SK-N-DZ (cell line): ENCODE results near the gene COA1.
"Not testable (repeated sequence)": the region's sequence is repeated elsewhere in the genome, so short reads cannot be mapped to it uniquely, and the experiment has no call there.

Source experiments
- DNase-seq: peaks from one replicate; pipeline ENCODE4 v3.0.0-alpha.2; 2015; ENCODE audit warnings: low spot score

Gene COA1

DNA sequence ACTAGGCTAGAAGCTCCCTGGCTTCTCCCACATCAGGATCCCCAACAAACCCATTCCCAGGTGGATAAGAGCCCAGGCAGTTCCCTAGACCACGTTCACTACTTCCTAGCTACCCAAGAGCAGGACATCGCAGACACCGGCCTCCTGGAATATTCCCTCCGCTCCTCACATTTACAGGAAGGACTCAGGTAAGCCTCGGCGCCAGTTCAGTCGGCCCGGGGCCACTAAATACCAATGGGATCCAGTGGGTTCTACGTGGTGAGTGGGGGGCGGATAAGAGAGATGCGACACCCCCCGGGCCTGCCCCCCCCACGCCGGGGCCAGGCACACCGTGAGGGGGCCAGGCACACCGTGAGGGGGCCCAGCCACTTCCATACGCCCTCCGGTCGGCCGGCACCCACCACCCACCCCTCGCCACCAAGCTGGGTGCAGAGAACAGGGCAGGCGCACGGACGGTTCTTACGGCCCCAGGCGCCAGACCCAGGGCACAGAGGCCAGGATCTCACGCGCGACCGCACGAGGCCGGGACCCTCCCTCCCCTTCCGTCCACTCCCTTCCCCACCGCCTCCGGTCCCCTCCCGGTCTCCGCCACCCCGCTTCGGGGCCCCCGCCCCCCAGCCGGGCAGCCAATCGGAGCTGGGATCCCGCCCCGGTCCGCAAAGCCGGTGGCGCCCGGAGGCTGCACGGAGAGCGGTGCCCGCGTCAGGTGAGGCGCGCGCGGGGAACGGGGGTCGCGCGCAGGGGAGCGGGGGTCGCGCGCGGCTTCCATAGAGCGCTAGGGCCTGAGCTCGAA, 28.9 kb upstream of the COA1 start, which contains the start of gene BLVRA:
Gene BLVRA (plus strand): TSS at position 652 of the 793 bp plus-strand sequence. CDS start 12,479 bp downstream, outside the sequence.
- DNase-seq = peak; percentile 61

GRCh38 chr7:43757073-43757720, 27.9 kb upstream of the COA1 start:
- DNase-seq = no peak

GRCh38 chr7:43756368-43757072, 27.2 kb upstream of the COA1 start:
- DNase-seq = no peak

DNA sequence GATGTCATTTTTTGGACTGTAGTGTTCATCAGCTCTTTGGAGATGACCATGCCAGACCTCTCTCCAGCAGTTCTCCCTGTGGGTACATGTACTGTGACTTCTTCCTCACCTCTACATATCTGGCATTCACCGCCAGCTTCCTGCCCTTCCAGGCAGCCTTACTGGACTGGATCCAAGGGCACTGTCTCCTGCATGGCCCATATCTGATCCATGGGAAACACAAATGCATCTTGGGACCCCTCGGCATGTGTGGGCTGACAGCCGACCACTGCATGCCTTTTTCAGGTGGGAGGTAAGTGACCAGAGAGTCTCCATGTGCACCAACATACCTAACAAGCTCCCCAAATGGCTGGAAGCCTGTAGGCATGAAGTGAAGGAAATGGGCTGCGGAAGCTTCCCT, 25.3 kb upstream of the COA1 start:
- no peak for DNase-seq

- DNase-seq = no peak
These were observed 24.5 kb upstream of the COA1 start for GRCh38 chr7:43753843-43754242.

GRCh38 chr7:43753271-43753810, 24.0 kb upstream of the COA1 start:
- DNase-seq = no peak

DNA sequence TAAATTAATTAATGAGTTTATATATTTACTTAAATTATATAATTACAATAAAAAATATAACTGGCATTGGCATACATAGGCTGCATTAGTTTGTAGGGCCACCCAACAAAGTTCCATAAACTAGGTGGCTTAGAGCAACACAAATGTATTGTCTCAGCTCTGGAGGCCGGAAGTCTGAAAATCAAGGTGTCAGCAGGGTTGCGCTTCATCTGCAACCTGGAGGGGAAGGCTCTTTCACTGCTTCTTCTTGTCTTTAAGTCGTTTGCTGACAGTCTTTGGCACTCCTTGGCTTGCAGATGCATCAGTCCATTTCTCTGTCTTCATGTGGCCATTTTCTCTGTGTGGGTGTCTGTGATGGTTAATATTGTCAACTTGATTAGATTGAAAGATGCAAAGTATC, 23.1 kb upstream of the COA1 start:
- DNase-seq = no peak

- DNase-seq = peak; percentile 91
These were observed 20.9 kb upstream of the COA1 start for GRCh38 chr7:43750016-43750887.

DNA sequence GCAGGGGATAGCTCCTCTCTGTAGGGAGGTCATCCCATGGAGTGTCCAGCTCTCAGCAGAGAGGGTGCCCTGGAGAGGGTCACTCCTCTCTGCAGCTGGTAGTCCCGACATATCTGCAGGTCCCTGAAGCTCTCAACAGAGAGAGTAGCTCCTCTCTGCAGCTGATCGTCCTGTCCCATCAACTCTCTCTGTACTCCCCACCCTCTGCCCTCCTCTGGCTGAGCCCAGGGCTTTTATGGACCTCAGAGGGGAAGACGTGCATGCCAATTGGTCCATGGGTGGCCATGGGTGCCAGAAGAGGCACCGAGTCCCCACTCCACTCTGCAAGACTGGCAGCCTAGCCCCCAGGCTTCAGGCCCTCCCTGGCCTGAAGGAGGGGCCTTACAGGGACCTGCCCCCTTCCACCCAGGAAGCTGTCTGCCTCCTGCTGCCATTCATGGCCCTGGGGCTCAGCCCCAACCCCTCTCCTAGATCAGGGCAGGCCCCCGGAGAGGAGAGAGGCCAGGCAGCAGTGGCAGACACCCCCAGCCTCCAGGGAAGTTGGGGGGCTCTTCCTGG, 20.1 kb upstream of the COA1 start:
- peak; percentile 37 for DNase-seq

- DNase-seq = no peak
These were observed 18.2 kb upstream of the COA1 start for GRCh38 chr7:43747328-43748105.

GRCh38 chr7:43742692-43743091, 13.4 kb upstream of the COA1 start:
- no peak for DNase-seq

DNA sequence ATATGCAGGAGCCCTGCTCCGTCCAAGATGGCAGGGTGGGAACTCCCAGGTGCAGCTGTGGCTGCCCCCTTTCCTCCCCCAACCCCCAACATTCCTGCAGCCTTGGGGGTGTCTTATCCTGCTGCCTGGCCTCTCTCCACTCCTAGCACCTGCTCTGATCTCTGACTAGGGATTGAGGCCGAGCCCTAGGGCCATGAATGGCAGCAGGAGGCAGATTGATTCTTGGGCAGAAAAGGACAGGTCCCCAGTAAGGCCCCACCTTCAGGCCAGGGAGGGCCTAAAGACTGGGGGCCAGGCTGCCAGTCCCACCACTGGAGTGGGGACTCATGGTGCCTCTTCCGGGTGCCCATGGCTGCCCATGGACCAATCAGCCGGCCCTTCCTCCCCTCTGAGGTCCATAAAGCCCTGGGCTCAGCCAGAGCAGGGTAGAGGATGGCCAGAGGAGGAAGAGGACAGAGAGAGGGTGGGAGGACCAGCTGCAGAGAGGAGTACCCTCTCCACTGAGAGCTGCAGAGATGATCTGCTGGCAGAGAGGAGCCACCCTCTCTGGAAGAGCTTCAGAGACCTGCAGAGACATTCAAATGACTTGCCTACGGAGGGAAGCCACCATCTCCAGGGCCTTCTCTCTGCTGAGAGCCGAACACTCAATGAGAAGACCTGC, 8.3 kb upstream of the COA1 start:
- DNase-seq = no peak

DNA sequence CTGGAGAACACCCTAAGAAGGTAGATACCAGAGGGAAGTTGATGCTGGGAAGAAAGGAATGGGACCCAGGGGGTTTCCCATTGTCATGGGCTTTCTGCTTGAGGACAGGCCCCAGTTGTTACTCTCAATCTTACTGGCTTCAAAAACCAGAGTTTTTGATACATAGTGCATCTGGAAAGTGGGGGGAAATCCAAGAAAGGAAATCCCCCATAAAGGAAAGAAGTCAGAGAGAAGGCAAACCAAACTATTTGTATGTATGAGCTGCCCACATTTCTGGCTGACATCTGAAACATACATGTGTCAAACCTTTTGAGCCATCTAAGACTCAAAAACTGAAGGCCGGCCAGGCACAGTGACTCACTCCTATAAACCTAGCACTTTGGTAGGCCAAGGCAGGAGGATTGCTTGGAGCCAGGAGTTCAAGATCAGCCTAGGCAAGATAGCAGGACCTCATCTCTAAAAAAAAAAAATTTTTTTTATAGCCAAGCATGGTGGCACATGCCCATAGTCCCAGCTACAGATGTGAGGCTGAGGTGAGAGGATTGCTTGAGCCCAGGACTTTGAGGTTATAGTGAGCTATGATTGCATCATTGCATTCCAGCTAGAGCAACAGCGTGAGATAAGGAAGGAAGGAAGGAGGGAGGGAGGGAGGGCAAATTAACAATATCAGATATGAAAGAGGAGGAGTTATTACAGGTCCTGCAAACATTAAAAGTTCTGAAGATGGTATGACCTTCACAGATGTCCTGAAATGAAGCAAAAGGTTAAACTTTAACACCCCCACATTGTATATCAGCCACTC, 6.7 kb upstream of the COA1 start:
- no peak for DNase-seq

- DNase-seq = no peak
These were observed 6.1 kb upstream of the COA1 start for GRCh38 chr7:43735403-43735801.

DNA sequence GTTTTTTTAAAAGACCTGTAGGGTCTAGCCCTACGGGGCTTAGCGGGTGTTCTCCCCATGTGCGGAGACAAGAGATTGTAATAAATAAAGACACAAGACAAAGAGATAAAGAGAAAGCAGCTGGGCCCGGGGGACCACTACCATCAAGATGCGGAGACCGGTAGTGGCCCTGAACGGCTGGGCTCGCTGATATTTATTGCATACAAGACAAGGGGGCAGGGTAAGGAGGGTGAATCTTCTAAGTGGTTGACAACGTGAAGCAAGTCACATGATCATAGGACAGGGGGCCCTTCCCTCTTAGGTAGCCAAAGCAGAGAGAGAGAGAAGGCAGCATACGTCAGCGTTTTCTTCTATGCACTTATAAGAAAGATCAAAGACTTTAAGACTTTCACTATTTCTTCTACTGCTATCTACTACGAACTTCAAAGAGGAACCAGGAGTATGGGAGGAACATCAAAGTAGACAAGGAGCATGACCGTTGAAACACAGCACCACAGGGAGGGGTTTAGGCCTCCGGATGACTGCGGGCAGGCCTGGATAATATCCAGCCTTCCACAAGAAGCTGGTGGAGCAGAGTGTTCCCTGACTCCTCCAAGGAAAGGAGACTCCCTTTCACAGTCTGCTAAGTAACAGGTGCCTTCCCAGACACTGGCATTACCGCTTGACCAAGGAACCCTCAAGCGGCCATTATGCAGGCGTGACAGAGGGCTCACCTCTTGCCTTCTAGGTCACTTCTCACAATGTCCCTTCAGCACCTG, 5.4 kb upstream of the COA1 start:
- not testable (repeated sequence) for DNase-seq

DNA sequence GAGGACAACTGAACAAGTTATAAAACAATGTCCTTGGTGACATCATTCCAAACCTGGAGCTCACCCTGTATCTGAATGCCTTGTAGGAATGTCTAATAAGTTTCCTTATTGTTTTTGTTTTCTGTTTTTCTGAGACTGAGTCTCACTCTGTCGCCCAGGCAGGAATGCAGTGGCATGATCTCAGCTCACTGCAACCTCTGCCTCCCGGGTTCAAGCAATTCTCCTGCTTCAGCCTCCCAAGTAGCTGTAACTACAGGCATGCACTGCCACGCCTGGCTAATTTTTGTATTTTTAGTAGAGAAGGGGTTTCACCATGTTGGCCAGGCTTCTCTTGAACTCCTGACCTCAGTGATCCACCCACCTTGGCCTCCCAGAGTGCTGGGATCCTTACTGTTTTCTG, 2.2 kb upstream of the COA1 start:
- not testable (repeated sequence) for DNase-seq

DNA sequence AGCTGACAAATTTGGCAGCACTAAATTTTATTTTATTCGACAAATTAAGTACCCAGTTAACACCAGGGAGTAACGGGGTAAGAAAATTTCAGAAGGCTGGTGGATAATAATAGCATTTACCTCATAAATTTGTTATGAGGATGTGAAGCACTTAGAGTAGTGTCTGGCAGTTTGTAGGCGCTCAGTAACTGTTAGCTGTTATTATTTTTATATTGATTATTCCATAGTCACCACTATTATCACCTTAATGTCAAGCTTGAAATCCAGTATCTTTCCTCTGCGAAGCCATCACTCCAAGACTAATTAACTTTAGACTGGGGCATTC, 563 bp upstream of the COA1 start:
- no peak for DNase-seq

DNA sequence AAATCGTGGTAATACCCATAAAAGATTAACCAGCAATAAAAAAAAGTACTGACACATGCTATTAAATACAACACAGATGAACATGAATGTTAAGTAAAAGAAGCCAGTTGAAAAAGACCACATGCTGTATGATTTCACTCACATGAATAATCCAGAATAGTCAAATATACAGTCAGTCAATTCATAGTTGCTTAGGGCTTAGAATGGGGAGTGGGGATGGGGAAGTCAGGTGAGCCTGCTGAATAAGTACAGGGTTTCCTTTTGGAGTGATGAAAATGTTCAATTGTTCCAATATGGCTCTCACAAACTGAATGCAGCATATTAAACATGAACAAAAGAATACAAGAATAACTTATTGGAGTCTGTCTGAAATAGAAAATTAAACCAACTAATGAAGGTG, 1.8 kb downstream of the COA1 start:
- DNase-seq = no peak
